Bronchial epithelial cell (primary cell): ENCODE measurements around the gene FDX1. TPM values are rescaled to one million over a fixed set of nuclear protein-coding genes. Genes with fewer than 3 reads are reported as not detected.

Experiments used
- DNase-seq: peaks from one replicate; pipeline ENCODE4 v3.0.0-alpha.2; 2010; ENCODE audit warnings: low read depth
- FAIRE-seq: peaks from 2 replicates; lab custom pipeline; 2011; peaks lifted over from hg19 to GRCh38; lab: Jason Lieb, UNC
- H3K27me3 ChIP-seq: 2 replicates; pipeline ENCODE4 v1.5.1; 2011; ENCODE audit warnings: low read length; ENCODE audit not compliant: control insufficient read depth, insufficient read depth
- H3K36me3 ChIP-seq: 2 replicates; pipeline ENCODE4 v1.5.1; 2011; ENCODE audit warnings: low read length; ENCODE audit not compliant: control insufficient read depth, insufficient read depth
- H3K4me3 ChIP-seq: 2 replicates; pipeline ENCODE4 v1.5.1; 2011; ENCODE audit warnings: mild to moderate bottlenecking, low read depth, low read length, control low read depth
- CTCF ChIP-seq: IDR thresholded peaks from 2 replicates; pipeline ENCODE4 v1.5.1; 2011; ENCODE audit warnings: mild to moderate bottlenecking, moderate library complexity, low read length, control low read depth, inconsistent platforms; ENCODE audit not compliant: insufficient read depth, severe bottlenecking
- total RNA-seq: library from RNA; depleted of rRNA; stranded (reverse); fragments of >200 nt; gene quantifications from 2 replicates; pipeline ENCODE4 v1.2.1, GENCODE V29; 2014

Gene FDX1
- total RNA-seq, 1 donor from 2014 or later, result 11.6 TPM

- FAIRE-seq (no peak), DNase-seq (peak; percentile 9)
Measured at GRCh38 chr11:110497231-110497978, 67.7 kb downstream of the FDX1 start.

GRCh38 chr11:110501428-110501827 lies 71.7 kb downstream of the FDX1 start:
- H3K4me3 ChIP-seq, result no peak overlapping the region
- H3K36me3 ChIP-seq, result no peaks in the 10 kb centered on the region
- H3K27me3 ChIP-seq, result no peaks in the 10 kb centered on the region
- FAIRE-seq (no peak), DNase-seq (no peak)
- no peak for TF ChIP-seq CTCF

More at GRCh38 chr11:110497231-110497978, 67.7 kb downstream of the FDX1 start:
- no peak for TF ChIP-seq CTCF
- H3K27me3 ChIP-seq, result peaks cover 2% of the 10 kb centered on the region
- no peaks in the 10 kb centered on the region for H3K36me3 ChIP-seq
- no peak overlapping the region for H3K4me3 ChIP-seq

GRCh38 chr11:110505528-110506284 lies 76.0 kb downstream of the FDX1 start:
- H3K4me3 ChIP-seq, result no peak overlapping the region
- H3K27me3 ChIP-seq, result no peaks in the 10 kb centered on the region
- FAIRE-seq, result no peak
- TF ChIP-seq CTCF, result no peak
- no peaks in the 10 kb centered on the region for H3K36me3 ChIP-seq
- DNase-seq, result no peak

GRCh38 chr11:110507328-110507727 lies 77.6 kb downstream of the FDX1 start:
- FAIRE-seq (no peak), DNase-seq (no peak)
- TF ChIP-seq CTCF, result no peak
- no peaks in the 10 kb centered on the region for H3K36me3 ChIP-seq
- H3K4me3 ChIP-seq, result no peak overlapping the region
- no peaks in the 10 kb centered on the region for H3K27me3 ChIP-seq

- no peak for FAIRE-seq
- no peak for DNase-seq
- no peaks in the 10 kb centered on the region for H3K36me3 ChIP-seq
- no peak overlapping the region for H3K4me3 ChIP-seq
- no peaks in the 10 kb centered on the region for H3K27me3 ChIP-seq
- TF ChIP-seq CTCF, result no peak
Measured at GRCh38 chr11:110508786-110509185, 79.0 kb downstream of the FDX1 start.
